DMS79 treated with DMSO at 0.1 percent for 48 hours (cell line): ENCODE measurements around the gene PNRC2.
"Not testable (repeated sequence)": the region's sequence is repeated elsewhere in the genome, so short reads cannot be mapped to it uniquely, and the experiment has no call there.

ENCODE experiments used
- DNase-seq: peaks from one replicate; lab custom pipeline; 2025; lab: John Stamatoyannopoulos, UW

PNRC2 gene

GRCh38 chr1:23992011-23992410 lies 32.4 kb downstream of the PNRC2 start:
- not testable (repeated sequence) for DNase-seq

- no peak for DNase-seq
Measured at GRCh38 chr1:23995431-23995837, 35.8 kb downstream of the PNRC2 start.

- DNase-seq, result no peak
Measured at GRCh38 chr1:23996700-23997229, 37.1 kb downstream of the PNRC2 start.

- DNase-seq, result no peak
Measured at GRCh38 chr1:23997812-23998211, 38.2 kb downstream of the PNRC2 start.

- no peak for DNase-seq
Measured at GRCh38 chr1:23999156-23999671, 39.6 kb downstream of the PNRC2 start.

GRCh38 chr1:24002695-24003094 lies 43.1 kb downstream of the PNRC2 start:
- no peak for DNase-seq

GRCh38 chr1:24003331-24003972 lies 43.8 kb downstream of the PNRC2 start:
- peak; percentile 89 for DNase-seq

GRCh38 chr1:24004132-24004531 lies 44.5 kb downstream of the PNRC2 start:
- DNase-seq, result no peak

- DNase-seq, result no peak
Measured at GRCh38 chr1:24005163-24005562, 45.5 kb downstream of the PNRC2 start.

- no peak for DNase-seq
Measured at GRCh38 chr1:24007079-24007478, 47.5 kb downstream of the PNRC2 start.

GRCh38 chr1:24008574-24009184 lies 49.1 kb downstream of the PNRC2 start:
- peak; percentile 48 for DNase-seq

GRCh38 chr1:24009406-24009805 lies 49.8 kb downstream of the PNRC2 start:
- DNase-seq, result no peak

- no peak for DNase-seq
Measured at GRCh38 chr1:24010650-24011049, 51.0 kb downstream of the PNRC2 start.

GRCh38 chr1:24012878-24013277 lies 53.2 kb downstream of the PNRC2 start:
- not testable (repeated sequence) for DNase-seq
